Stimulated activated CD8-positive, alpha-beta memory T cell treated with anti-CD3 and anti-CD28 coated beads, Interleukin-4, amount 100 ng/mL, for 1 hour (primary cell): Measurements from ENCODE around the gene RABL6.
"Not testable (repeated sequence)": the region's sequence is repeated elsewhere in the genome, so short reads cannot be mapped to it uniquely, and the experiment has no call there.

Experiments used
- DNase-seq, 2 donors: peaks; one replicate each; pipeline ENCODE4 v3.0.0-alpha.2; 2020; ENCODE audit warnings: low read depth in 2 of 2, low spot score in 1 of 2

RABL6 gene

DNA sequence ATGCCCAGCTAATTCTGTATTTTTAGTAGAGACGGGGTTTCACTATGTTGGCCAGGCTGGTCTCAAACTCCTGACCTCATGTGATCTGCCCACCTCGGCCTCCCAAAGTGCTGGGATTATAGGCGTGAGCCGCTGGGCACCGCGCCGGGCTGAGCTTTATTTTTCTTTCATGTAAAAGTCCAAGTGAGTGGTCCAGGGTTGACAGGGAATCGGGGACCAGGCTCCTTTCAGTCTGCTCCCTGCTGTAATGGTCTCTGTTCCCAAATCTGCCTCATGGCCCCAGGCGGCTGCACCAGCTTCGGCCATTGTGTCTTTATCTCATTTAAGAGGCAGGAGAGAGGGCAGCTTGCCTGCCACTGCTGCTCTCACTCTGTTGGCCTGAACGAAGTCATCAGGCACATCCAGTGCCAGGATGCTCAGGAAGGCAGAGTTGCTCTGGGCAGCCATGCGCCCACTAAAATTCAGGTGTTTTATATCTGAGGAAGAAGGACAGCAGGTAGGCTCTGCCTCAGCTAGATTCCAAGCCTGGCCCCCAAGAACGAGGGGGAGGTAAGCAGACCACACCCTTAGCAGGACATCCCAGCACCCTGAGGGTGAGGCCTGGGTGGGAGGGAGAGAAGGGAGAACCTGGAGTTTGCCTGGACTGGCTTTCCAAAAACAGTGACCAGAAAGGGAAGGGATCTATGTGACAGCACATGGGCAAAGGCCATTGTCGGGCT lies 13.3 kb upstream of the RABL6 start:
- DNase-seq = no peak

DNA sequence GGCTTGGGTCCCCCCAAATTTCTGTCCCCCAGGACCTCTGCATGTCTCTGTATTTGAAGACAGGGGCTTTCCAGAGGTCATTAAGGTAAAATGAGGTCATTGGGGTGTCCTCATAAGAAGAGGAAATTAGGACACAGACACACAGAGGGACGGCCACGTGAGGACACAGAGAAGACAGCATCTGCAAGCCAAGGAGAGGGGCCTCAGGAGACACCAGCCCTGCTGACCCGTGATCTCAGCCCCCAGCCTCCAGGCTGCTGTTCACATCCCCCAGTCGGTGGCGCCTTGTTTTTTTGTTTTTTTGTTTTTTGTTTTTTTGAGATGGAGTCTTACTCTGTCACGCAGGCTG lies 12.8 kb upstream of the RABL6 start:
- no peak for DNase-seq

DNA sequence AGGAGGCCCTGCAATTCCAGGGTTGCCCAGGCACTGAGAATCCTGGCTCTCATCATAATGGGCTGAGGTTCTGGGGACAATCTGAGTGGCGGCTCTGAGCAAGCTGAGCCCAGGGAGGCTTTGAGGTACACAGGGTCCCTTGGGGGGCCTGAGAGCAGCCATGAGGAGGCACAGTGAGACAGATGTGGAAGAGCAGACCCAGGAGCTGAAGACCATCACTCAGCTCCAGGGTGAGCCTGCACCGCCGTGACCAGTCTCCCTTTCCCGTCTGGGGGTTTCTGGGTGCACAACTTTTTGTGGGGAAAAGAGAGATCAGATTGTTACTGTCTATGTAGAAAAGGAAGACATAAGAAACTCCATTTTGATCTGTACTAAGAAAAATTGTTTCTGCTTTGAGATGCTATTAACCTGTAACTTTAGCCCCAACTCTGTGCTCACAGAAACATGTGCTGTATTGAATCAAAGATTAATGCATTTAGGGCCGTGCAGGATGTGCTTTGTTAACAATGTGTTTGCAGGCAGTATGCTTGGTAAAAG lies 11.4 kb upstream of the RABL6 start, which contains the start of gene CCDC183:
Gene CCDC183, plus strand, starts transcription at position 101 of the 537 bp plus-strand sequence. Its CDS starts 60 bp downstream, at position 161.
- no peak for DNase-seq

DNA sequence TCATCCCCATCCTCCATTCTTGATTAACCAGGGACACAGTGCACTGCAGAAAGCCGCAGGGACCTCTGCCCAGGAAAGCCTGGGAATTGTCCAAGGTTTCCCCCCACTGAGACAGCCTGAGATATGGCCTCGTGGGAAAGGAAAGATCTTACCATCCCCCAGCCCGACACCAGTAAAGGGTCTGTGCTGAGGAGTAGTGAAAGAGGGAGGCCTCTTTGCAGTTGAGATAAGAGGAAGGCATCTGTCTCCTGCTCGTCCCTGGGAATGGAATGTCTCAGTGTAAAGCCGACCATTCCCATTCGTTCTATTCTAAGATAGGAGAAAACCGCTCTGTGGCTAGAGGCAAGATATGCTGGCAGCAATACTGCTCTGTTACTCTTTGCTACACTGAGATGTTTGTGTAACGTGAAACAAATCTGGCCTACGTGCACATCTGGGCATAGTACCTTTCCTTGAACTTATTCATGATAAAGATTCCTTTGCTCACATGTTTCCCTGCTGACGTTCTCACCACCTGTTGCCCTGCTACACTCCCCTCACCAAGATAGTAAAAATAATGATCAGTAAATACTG lies 10.9 kb upstream of the RABL6 start:
- not testable (repeated sequence) for DNase-seq

DNA sequence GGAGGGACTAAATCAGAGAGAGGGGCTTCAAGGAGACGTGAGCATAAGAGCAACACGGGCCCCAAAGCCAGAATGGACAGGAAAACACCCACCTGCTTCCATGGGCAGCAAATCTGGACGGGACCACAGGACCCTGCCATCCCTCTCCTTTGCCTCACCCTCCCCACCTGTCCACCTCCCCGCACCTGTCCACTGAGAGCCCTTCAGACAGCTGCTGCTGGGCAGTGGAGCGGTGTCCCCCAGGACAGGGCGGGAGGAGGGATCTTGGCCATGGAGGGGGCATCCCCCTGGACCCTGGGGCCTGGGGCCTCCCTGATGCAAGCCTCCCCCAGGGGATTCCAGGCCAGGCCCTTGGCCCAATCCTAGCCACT lies 9.1 kb upstream of the RABL6 start:
- no peak for DNase-seq

DNA sequence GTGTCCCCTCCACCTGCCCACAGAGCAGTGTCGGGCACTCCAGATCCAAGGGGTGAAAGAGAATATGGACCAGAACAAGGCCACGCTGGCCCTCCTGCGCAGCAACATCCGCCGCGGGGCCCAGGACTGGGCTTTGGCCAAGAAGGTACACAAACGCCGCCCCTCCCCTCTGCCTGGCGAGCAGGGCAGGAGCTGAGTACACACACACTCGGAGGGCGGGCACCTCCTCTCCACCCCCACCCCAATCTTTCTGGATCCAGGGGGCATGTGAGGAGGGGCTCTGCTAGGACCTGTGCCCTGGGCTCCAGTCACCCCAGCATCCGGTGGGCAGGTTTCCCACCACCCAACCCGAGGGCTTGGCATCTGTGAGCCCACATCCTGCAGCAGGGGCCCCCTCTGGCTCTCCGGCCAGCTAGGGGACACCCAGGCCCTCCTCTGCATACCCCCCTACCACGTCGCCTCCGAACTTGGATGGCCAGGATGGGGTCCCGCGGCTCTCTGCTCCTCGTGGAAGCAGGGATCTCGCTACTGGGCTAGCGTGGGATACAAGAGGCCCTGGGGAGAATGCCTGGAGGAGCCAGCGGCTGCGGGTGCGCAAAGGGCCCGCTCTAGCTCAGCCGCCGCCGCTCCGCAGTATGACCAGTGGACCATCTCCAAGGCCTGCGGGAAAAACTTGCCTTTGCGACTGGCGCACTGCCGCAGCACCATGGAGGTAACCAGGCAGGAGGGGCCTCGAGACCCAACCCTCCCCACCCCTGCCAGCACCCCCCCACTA lies 8.5 kb upstream of the RABL6 start:
- no peak for DNase-seq

DNA sequence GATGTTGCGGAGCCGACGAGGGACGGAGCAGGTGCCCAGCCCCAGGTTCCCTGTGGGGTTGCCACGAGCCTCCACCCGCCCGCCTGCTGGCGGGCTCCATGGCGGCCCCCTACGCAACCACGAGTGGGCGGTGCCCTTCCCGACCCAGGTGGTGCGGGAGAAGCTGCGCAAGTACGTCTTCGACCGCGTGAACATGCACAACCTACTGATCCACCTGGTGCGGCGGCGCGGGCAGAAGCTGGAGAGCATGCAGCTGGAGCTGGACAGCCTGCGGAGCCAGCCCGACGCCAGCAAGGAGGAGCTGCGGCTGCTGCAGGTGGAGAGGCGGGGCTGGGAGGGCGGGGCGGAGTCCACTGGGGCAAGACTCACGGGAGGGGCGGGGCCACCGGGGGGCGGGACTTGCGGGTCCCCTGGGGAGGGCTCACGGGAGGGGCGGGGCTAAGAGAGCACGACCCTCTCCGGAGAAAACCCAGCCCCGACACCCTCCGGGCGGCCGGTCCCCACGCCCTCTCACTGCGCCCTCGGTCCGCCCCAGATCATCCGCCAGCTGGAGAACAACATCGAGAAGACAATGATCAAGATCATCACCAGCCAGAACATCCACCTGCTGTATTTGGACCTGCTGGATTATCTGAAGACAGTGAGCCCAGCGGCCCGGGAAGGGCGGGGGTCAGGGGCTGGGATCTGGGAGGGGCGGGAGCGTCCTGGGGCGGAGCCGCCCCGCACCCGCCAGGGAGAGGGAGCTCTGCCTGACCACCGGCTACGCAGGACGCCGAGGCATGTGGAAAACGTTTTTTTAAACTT lies 7.7 kb upstream of the RABL6 start:
- peak; percentile 86 to 87 for DNase-seq

DNA sequence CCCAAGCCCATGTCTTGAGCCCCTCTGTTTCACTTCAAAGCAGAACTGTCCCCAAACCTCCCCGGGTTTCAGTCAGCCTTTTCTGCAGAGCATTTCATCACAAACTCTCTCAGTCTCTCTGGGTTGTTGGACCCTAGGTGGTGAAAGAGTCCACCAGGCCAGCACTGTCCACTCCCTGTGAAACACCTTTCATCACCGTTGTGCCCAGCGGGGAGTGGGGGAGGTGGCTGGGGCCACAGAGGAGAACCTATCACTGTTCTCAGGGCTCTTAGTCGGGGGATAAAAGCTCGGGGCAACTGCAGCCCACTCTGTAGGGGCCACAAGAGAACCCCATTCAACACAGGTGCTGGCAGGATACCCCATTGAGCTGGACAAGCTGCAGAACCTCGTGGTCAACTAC lies 5.4 kb upstream of the RABL6 start:
- DNase-seq = no peak

DNA sequence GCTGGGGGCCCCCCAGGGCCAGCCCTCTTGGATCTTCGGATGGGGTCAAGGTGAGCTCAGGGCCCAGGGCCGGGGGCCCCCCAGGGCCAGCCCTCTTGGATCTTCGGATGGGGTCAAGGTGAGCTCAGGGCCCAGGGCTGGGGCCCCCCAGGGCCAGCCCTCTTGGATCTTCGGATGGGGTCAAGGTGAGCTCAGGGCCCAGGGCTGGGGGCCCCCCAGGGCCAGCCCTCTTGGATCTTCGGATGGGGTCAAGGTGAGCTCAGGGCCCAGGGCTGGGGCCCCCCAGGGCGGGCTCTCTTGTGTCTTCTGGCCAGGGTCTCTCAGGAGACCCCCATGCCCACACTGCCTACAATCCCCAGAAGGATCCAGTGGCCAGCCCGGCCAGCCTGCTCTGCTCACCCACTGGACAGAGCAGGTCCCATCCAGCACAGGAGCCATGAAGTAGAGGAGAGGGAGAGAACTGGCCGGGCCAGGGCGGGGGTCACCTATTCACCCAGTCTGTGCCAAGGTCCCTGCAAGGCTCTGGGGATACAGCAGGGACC lies 4.7 kb upstream of the RABL6 start:
- DNase-seq = not testable (repeated sequence)

DNA sequence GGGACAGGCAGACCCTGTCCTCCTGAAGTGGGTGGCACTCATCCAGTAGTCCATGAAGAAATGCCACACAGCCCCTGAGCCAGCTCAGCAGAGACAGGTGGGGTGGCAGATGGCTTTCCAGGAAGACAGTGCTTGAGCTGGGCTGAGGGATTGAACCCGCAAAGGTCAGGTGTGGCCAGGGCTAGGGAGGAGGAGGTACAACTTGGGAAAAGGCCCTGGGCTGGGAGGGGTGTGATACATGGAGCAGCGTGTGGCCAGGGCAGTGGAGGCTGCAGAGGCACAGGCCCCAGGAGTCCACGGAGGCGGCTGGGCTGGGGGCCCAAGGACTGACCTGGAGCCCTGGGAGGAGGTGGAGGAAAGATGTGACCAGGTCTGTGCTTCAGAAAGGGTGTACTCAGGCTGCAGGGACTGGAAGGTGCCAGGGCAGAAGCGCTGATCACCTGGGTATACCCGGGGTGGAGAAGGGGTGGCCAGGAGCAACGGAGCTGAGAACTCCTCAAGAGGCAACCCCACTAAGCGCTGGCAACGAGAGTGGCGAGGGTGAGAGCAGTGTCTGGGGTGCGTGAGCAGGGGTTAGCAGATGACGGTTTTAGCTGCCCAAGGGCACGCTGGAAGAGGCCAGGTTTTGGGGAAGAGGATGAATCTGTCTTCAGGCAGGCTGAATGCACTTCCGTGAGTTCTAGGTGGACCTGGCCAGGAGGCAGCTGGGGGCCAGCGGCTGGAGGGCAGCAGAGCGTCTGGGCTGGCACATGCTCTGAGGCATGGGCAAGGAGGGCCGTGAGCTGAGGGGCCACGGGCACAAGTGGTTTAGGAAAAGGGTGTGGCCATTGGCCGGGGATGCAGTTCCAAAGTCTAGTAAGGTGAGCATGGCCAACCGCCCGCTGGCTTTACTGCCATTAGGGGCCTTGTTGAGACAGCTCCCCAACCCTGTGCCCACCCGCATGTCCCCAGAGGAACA lies 3.9 kb upstream of the RABL6 start:
- DNase-seq = no peak

DNA sequence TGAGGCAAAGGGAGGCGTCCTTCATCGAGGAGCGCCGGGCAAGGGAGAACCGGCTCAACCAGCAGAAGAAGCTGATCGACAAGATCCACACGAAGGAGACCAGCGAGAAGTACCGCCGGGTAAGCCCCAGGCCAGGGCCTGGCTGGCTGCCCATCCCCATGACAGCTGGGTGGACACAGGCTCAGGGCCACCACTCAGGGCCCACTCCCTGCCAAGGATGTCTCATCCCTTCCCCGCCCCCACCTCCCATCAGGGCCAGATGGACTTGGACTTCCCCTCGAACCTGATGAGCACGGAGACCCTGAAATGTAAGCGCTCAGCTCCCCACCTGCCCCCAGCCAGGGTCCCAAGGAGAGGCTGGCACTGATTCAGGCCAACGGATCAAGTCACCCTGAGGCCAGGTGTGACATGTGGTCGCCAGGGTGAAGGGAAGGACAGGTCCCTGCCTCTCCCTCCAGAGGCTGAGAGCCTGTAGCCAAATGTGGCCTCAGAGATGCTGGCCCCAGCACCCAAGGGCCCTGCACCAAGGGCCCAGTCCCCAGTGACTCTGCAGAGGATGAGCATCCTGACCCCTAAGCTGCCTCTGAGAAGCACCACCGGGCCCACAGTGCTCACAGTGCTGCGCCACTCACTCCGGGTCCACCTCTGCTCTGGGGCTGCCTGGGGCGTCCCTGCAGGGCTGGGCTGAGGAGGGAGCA lies 3.1 kb upstream of the RABL6 start:
- DNase-seq = no peak

DNA sequence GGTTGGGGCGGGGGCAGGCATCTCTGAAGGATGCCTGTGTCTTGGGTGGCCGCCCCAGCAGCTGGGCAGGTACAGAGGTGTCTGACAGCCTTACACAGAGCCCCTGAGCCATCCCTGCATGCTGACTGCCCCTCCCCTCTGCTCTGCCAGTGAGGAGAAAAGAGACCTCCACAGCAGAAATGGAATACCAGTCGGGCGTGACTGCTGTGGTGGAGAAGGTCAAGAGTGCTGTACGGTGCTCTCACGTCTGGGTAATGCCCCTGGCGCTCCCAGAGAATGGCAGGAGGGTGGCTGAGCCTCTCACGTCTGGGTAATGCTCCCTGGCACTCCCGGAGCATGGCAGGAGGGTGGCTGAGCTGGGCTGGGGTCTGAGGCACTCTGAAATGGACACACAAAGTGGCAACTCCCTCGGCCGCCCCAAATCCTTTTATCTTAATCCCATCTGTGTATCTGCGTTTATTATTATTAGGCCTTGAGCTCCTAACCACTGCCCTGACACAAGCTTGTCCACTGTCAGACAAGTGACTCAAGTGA lies 2.5 kb upstream of the RABL6 start:
- DNase-seq = no peak

DNA sequence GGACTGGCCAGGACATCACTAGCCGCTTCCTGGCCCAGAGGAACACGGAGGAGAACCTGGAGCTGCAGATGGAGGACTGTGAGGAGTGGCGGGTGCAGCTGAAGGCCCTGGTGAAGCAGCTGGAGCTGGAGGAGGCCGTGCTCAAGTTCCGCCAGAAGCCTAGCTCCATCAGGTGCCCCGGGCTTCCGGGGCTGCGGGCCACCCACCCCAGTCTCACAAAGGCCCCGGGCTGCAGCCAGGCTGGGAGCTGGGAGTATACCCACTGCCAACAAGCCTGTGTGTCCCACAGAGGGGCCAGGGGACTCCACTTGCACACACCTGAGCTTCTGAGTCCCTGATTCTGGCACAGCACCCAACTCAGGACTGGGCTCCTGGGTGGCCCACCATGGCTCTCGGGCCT lies 1.7 kb upstream of the RABL6 start:
- DNase-seq = no peak

DNA sequence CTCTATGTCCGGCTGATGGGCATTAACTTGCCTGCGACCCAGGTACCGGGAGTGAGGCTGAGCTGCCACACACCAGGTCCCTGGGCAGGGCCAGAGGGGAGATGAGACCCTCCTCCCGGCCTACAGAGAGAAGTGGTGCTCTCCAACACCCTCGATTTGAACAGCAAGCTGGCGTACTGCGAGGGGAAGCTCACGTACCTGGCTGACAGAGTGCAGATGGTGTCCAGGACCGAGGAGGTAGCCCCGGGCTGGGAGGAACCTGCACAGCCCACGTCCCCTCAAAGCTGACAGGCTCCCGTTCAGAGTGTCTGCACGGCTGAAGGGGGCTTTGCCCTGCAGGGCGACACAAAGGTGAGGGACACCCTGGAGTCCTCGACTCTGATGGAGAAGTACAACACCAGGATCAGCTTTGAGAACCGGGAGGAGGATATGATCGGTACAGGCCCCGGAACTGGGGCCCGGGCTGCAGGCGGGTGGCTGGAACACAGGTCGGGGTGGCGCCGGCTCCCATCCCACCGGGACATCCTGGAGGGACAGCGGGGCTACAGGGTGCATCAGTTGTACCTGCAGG lies 1.0 kb upstream of the RABL6 start:
- DNase-seq = no peak

DNA sequence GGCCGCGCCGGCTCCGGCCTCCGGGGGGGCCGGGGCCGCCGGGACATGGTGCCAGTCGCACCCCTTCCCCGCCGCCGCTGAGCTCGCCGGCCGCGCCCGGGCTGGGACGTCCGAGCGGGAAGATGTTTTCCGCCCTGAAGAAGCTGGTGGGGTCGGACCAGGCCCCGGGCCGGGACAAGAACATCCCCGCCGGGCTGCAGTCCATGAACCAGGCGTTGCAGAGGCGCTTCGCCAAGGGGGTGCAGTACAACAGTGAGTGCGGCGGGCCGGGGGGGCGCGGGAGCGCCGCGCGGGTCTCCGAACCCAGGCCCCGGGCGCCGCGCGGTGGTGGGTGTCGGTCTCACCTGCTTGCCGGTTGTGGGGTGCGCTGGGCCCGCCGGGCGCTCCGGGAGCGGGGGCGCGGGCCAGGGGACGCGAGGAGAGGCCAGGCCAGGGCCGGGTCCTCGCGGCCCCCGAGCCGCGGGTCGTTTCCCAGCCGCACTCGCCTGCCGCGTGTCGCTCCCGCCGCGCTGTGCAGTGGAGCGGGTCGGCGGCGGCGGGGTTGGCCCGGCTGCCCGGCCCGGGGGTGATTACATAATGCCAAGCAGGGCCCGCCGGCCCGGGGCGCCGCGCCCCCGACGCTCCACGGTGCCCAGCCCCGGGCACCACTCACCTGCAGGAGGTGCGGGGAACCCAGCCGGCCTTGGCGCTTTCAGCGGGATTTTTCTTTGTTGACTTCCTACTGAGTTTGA lies 492 bp downstream of the RABL6 start:
- peak in 1 of 2 donors; percentile 17 for DNase-seq

DNA sequence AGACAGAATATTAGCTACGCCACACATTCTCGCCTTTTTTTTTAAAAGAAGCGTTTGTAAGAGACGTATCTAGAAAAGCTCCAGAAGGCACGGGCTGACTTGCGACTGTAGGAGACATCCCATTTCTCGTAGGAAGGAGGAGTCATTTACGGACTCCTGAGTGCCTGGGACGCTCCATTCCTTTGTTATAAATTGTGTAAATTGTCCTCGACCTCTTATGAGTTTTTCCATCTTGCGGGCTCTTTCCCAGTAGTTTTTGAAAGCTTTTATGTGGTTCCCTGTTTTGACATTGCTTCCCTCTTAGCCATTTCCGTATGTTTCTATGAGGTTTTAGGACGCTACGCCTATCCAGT lies 1.0 kb downstream of the RABL6 start:
- no peak for DNase-seq

DNA sequence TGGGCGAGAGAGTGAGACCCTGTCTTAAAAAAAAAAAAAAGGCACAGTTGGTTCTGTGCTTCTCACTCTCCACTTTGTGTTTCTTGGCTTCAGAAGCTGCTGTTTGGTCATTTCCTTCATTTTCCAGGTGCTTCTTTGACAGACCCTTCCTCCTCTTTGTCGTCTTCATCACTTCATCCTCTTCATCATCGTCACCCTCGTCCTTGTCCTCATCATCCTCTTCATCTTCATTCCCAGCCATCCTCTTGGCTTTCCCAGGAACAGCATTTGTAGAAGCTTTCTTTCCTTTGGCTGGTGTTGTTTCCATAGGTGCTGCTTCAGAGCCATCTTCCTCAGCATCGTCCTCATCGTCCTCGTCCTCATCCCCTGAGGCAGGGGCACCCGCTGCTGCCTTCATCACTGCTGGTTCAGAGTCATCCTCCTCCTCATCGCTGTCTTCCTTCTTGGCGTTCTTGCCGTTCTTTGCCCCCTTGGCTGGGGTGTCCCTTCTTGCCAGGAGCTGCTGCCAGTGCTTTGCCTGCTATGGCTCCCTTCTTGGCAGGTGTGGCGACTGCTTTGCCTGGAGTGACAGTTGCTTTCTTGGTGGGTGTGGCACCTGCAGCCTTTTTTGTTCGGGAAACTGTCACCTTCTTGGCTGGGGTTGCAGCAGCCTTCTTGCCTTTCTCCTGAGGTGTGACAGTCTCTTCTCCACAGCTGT lies 7.1 kb downstream of the RABL6 start:
- DNase-seq = no peak

DNA sequence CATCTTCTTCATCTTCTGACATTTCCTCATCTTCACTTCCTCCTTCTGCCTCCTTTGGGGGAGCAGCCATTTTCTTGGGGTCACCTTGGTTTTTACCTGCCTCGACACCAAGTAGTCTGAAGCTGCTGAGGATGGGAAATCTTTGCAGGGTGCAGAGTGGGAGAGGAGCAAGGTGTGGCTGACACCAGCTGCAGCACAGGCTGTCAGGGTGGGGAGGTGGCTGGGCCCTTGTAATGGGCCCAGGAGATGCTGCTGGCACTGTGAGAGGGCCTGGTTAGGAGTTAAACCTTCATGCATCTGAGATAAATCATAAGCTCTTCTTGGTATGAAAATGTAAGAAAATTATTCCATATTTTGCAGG lies 7.7 kb downstream of the RABL6 start:
- no peak for DNase-seq
